KOPT-K1 (cell line): ENCODE data around the gene ST6GAL1.
"Not testable (repeated sequence)": the region's sequence is repeated elsewhere in the genome, so short reads cannot be mapped to it uniquely, and the experiment has no call there.

Experiments
- H3K27ac ChIP-seq: fragments of 200-600 bp; sonication (generic); 2 replicates; pipeline ENCODE4 v1.5.1; 2016; ENCODE audit warnings: antibody characterized with exemption, mild to moderate bottlenecking, low read depth, low read length; ENCODE audit not compliant: poor library complexity, severe bottlenecking
- H3K36me3 ChIP-seq: fragments of 200-600 bp; sonication (generic); 2 replicates; pipeline ENCODE4 v1.5.1; 2017; ENCODE audit warnings: antibody characterized with exemption, mild to moderate bottlenecking, low read length, moderate library complexity; ENCODE audit not compliant: insufficient read depth
- H3K9me3 ChIP-seq: fragments of 200-600 bp; sonication (generic); 2 replicates; pipeline ENCODE4 v1.5.1; 2017; ENCODE audit warnings: antibody characterized with exemption, low read length, mild to moderate bottlenecking; ENCODE audit not compliant: insufficient read depth, poor library complexity, severe bottlenecking

ST6GAL1 gene

DNA sequence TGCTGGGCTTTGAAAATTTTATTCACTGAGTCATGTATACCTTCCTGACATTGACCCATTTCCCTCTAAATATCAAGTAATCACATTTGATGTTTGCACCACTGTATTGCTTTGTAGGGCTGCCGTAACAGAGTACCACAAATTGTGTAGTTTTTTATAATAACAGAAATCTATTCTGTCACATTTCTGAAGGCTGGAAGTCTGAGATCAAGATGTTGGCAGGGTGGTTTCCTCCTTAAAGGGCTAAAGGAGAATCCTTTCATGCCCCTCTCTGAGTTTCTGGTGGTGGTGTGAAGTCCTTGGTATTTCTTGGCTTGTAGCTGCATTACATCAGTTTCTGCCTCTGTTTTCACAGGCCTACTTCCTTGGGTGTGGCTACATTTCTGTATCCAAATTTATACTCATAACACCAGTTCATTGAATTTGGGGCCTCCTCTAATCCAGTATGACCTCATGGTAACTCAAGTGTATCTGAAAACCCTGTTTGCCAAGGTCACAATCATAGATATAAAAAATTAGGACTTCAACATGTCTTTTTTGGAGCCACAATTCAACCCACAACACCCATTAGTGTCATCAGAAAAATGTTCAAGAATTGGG lies 29.1 kb upstream of the ST6GAL1 start:
- Histone ChIP-seq H3K36me3 (no peaks in the 10 kb centered on the region), H3K9me3 (no peaks in the 10 kb centered on the region), H3K27ac (no peak overlapping the region)

DNA sequence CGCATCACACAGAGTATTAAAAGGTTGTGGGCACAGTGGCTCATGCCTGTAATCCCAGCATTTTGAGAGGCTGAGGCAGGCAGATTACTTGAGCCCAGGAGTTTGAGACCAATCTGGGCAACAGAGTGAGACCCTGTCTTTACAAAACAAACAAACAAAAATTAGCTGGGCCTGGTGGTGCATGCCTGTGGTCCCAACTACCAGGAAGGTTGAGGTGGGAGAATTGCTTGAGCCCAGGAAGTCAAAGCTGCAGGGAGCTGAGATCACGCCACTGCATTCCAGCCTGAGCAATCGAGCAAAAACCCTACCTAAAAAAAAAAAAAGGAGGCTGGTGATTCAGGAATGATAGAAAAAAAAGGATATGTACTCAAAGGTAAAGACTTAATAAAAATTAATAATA lies 28.2 kb upstream of the ST6GAL1 start:
- Histone ChIP-seq H3K36me3 (no peaks in the 10 kb centered on the region), H3K27ac (no peak overlapping the region)

DNA sequence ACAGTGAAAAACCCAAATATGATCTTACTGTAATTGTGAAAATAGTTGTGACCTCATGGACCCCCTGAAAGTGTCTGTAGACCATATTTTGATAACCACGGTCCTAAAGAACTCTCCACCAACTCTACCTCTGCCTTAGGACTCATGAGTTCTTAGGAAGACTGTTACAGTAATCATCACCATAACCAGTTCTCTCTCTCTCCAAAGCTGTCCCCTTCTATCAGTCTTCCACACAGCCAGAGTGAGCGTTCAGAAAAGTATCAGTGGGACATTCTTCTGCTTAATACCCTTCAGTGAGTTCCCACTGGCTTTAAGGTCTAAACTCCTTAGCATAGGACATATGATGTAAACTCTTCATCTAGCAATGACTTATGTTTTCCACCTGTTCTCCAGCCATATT lies 27.6 kb upstream of the ST6GAL1 start:
- Histone ChIP-seq H3K27ac (no peak overlapping the region), H3K36me3 (no peaks in the 10 kb centered on the region), H3K9me3 (no peaks in the 10 kb centered on the region)

More for the DNA sequence above, 28.2 kb upstream of the ST6GAL1 start:
- H3K9me3 ChIP-seq: no peaks in the 10 kb centered on the region

GRCh38 chr3:186903676-186904075 lies 26.6 kb upstream of the ST6GAL1 start:
- not testable (repeated sequence) for H3K36me3 ChIP-seq, H3K9me3 ChIP-seq, H3K27ac ChIP-seq

DNA sequence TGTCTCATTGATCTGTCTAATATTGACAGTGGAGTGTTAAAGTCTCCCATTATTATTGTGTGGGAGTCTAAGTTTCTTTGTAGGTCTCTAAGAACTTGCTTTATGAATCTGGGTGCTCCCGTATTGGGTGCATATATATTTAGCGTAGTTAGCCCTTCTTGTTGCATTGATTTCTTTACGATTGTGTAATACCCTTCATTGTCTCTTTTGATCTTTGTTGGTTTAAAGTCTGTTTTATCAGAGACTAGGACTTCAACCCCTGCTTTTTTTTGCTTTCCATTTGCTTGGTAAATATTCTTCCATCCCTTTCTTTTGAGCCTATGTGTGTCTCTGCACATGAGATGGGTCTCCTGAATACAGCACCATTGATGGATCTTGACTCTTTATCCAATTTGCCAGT lies 23.3 kb upstream of the ST6GAL1 start:
- not testable (repeated sequence) for H3K9me3 ChIP-seq, H3K27ac ChIP-seq, H3K36me3 ChIP-seq

GRCh38 chr3:186909078-186909853 lies 21.1 kb upstream of the ST6GAL1 start:
- H3K36me3 ChIP-seq: no peaks in the 10 kb centered on the region
- H3K27ac ChIP-seq: peak overlapping the region; percentile 85
- no peaks in the 10 kb centered on the region for H3K9me3 ChIP-seq

DNA sequence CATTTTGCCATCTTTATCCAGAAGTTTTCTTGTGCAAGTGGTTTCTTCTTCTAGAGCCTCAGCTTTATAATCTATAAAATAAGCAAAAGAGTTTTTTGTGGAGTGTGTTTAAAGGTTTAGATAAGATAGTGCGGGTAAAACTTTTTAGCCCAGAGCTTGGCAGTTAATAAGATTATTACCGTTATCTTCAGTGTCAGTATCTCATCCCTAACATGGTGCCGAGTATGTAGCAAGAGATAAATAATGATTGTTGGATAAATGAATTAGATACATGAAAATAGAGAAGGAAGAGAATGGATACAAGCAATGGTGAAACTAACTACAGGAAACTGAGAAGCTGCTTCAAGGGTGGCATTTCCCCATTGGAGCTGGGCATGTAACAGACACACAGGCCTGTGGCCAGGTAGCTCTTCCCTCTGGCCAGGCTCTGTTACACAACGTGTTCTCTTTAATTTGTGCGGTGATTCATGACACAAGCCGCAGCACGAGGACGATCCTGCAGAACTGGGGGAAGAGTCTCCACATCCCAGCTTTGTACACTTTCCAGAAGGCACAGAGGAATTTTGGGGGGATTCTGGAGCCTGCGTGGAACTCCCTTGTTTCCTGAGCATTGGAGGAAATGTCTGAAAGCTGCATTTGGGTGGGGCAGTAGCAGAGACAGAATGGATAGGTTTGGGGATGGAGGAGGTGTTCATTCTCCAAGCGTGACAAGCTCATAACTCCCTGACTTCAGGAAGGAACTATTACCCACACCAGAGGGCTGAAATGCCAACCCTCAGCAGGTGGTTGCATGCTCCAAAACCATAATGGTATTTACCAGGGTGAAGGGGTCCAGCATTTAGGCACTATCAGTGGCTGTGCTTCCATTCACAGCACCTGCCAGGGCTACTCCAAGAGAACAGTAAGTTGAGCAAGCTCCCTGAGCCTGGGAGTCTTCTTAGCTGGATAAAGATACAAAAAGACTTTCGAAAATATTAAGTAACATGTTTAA lies 14.2 kb upstream of the ST6GAL1 start:
- Histone ChIP-seq H3K36me3 (no peaks in the 10 kb centered on the region), H3K27ac (no peak overlapping the region), H3K9me3 (no peaks in the 10 kb centered on the region)

GRCh38 chr3:186917512-186918312 lies 12.6 kb upstream of the ST6GAL1 start:
- Histone ChIP-seq H3K36me3 (no peaks in the 10 kb centered on the region), H3K9me3 (no peaks in the 10 kb centered on the region), H3K27ac (no peak overlapping the region)

- Histone ChIP-seq H3K27ac (no peak overlapping the region), H3K9me3 (no peaks in the 10 kb centered on the region), H3K36me3 (no peaks in the 10 kb centered on the region)
These were observed 10.0 kb upstream of the ST6GAL1 start for GRCh38 chr3:186920301-186920700.

DNA sequence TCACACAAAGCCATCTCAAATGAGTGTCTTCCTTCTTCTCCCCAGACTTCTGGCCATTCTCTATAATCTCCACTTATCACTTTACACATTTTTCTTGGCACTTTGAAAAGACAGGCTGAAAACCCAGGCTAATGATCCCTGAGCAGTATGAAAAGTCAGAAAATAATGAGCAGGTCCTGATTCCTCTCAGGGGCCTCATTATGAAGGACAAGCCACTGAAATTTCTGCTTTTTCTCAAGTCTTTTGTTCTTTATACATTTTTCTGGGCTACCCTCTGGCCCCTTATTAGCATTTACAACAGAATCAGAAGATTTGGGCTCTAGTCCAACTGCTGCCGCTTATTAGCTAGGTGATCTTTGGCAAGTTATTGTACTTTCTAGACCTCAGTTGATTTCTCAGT lies 9.5 kb upstream of the ST6GAL1 start:
- Histone ChIP-seq H3K36me3 (no peaks in the 10 kb centered on the region), H3K27ac (no peak overlapping the region), H3K9me3 (no peaks in the 10 kb centered on the region)

- Histone ChIP-seq H3K9me3 (no peaks in the 10 kb centered on the region), H3K27ac (no peak overlapping the region), H3K36me3 (no peaks in the 10 kb centered on the region)
These were observed 8.7 kb upstream of the ST6GAL1 start for GRCh38 chr3:186921578-186921977.

DNA sequence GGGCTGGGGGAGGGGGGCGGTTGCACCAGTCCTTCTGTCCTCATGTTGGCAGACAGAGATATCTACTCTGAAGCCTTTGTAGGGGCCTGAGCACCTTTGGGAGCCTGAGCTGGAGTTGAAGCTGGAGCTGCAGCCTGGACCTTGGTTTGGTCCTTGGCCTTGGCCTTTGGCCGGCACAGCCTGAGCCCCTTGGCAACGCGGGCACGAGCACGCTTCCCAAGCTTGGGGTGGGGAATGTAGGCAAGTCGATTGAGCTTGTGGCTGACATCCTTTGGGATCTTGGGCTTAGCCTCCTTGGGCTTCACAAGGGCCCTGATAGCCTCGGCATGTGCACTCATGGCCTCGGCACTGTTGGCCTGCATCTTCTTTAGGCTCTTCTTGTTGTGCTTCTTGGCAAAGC lies 8.1 kb upstream of the ST6GAL1 start:
- H3K27ac ChIP-seq: no peak overlapping the region
- no peaks in the 10 kb centered on the region for H3K9me3 ChIP-seq
- no peaks in the 10 kb centered on the region for H3K36me3 ChIP-seq

DNA sequence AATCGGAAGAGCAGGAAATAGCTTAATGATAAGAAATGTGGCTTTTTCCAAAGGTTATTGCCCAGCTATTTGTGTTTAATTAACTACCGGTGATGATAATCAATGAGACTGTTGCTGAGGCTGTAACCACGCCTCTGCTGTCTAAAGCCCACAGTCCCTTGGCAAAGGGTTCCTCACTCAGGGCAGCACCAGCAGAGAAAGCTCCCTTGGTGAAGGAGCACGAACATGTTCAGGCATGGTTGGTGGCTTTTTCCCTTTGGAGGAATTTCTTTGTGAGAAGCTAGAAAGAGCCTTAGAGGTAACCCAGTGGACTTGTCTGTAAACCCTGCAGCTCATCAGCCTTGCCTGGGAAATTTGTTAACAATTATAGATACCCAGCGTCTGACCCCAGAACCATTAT lies 7.5 kb upstream of the ST6GAL1 start:
- no peaks in the 10 kb centered on the region for H3K9me3 ChIP-seq
- no peak overlapping the region for H3K27ac ChIP-seq
- H3K36me3 ChIP-seq: no peaks in the 10 kb centered on the region

- H3K27ac ChIP-seq: no peak overlapping the region
- H3K9me3 ChIP-seq: no peaks in the 10 kb centered on the region
- no peaks in the 10 kb centered on the region for H3K36me3 ChIP-seq
These were observed 7.1 kb upstream of the ST6GAL1 start for GRCh38 chr3:186923241-186923640.
